Activated T-cell treated with anti-CD3 and anti-CD28 coated beads for 1 hour (primary cell): ENCODE results near the gene OTOA.
"Not testable (repeated sequence)": the region's sequence is repeated elsewhere in the genome, so short reads cannot be mapped to it uniquely, and the experiment has no call there.

Experiments used
- DNase-seq: peaks from one replicate; pipeline ENCODE4 v3.0.0-alpha.2; 2020; ENCODE audit warnings: low read depth

OTOA gene

DNA sequence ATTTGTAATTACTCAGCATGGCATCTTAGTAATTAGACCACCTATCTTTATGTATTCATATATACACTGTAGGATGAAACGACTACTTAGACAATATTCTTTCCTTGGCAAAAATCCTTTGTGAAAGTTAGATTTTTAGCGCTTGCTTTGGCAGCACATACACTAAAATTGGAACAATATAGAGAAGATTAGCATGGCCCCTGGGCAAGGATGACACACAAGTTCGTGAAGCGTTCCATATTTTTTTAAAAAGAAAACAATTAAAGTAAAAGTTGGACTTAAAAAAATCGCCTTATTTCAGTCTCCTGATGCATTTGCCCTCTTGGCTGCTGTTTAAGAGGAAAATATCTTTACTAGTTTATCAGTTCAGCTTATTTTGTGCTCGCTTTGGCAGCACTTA lies 21.9 kb upstream of the OTOA start:
- DNase-seq, result no peak

DNA sequence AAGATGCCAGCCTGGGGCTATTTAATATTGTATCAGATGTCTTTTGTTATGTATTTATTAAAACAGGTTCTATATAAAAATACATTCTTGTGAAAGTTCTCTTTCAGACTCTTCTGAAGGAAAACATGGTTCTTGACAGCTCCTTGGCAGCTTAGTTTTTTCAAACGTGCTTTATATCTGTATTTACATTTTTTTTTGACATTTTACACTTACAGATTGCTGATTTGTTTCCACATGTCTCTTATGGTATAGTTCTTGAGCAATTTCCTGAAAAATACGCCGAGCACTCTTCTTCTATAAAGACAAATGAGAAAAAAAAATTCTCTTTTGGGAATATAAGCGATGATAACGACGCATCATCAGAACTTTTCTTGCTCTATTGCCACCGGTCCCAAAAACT lies 20.9 kb upstream of the OTOA start:
- no peak for DNase-seq

DNA sequence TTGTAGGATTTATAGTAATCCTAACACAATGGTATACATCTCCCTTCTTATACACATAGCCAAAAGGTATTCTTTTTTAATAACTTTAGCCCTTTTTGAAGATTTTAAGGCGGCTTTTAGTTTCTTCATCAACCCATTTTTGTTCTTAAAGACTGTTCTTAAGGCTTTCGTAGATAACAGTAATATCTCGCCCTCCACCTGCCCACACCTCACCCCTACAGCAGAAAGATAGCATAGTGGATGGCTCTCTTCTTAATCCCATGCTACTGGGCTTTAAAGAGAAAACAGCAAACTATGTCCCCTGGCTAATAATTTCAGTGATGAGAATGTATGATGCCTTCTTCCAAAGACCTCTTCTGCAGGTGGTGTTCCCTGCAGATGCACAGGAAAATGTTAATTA lies 20.0 kb upstream of the OTOA start:
- no peak for DNase-seq

DNA sequence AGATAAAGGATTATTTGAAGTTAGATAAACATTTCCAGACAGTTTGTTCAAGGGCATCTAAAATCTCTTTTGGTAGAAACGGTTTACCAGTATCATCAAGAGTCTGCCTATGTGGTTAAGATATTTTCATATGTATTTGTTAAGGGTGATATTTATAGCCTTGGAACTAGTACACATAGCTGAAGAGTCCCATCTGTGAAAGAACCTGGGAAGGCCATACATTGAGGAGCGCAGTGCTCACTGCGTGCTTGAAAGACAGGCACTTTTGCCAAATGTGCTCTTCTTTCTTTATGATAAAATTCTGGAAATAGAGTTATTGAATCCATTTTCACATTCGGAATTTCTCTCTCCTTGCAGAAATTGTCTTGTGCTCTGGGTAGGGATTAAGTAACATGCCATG lies 19.1 kb upstream of the OTOA start:
- DNase-seq, result no peak

DNA sequence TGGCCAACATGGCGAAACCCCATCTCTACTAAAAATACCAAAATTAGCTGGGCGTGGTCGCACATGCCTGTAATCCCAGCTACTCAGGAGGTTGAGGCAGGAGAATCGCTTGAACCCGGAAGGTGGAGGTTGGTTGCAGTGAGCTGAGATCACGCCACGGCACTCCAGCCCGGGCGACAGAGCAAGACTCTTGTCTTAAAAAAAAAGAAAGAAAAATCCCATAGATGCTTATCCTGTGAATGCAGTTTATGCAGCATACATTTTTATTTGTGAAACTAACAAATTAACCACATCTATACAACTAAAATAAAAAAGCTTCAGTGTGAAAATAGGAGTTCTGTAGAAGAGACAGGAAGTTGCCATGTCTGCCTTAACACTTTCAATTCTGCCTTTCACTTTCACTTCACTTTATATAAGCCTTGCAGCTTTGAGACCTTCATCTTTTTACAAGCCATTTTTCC lies 18.5 kb upstream of the OTOA start:
- peak; percentile 8 for DNase-seq

DNA sequence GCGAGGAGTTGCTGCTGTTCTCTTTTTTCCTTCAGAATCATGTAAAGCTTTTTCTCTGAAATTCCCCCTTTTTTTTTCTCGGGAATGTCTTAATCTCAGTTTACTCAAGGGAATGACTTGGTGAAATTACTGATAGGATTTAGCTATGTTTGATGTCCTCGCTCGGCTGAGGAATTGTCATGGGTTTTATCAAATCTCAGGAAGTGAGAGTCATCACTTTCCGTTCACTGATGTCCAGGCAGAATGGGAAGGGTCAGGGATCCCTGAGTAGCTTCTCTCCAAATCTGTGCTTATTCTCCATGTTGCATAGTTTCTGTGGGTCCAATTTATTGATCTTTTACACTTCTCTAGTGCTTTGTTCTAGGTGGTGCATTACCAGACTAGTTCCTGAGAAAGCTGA lies 17.7 kb upstream of the OTOA start:
- no peak for DNase-seq

DNA sequence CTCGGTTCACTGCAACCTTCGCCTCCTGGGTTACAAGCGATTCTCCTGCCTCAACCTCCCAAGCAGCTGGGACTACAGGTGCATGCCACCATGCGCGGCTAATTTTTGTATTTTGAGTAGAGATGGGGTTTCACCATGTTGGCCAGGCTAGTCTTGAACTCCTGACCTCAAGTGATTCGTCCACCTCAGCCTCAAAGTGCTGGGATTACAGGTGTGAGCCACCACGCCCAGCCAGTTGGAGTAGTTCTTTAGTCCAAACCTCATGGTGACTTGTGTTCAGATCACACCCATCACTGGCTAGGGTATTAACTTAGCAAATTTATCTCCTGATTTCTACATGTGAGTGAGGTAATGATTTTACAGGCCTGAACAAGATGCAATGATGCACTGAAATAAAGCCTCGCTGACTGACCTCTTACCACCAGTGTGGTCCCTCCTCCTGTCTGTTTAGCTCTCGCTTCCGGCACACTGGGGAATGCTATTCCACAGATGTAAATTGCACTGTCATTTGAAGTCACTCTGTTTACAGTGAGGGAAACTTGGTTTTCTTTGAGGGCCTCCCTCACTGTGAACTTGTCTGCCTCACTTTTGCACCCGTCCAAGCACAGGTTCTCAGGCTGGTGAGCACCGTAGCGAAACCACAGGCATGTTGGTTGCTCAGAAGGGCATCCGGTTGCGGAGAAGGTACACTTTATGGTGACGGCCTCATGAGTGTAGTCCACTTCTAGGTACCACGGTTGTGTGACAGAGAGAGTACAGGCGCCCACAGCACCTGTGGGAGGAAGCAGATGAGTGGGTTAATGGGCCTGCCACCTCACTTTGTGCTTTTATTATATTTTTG lies 16.8 kb upstream of the OTOA start:
- peak; percentile 42 for DNase-seq

DNA sequence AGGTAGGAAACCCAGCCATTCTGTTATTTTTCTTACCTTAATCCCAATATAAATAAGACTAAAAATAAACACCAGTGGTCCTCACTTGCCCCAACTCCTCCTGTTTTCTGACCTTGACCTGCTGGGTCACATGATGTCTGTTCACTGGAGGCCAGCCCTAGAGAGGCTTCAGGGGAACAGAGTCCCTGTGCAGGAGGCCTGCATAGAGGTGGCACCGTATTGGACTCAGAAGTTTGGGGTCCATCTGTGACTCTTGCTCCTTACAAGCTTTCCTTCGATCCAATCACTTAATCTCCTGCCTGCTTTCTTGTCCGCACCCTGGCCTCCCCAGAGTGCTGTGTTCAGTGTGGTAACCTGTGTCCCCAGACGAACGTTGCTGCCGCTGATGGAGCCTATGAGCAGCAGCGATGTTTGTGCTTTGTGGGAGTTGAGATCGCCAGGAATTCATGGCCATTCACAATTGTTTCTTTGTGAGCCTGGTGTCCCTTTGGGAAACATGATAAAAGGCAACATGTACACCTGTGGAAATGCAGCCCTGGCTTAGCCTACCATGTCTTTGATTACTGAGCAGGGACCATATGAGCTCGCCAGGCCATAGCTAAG lies 16.1 kb upstream of the OTOA start:
- no peak for DNase-seq

DNA sequence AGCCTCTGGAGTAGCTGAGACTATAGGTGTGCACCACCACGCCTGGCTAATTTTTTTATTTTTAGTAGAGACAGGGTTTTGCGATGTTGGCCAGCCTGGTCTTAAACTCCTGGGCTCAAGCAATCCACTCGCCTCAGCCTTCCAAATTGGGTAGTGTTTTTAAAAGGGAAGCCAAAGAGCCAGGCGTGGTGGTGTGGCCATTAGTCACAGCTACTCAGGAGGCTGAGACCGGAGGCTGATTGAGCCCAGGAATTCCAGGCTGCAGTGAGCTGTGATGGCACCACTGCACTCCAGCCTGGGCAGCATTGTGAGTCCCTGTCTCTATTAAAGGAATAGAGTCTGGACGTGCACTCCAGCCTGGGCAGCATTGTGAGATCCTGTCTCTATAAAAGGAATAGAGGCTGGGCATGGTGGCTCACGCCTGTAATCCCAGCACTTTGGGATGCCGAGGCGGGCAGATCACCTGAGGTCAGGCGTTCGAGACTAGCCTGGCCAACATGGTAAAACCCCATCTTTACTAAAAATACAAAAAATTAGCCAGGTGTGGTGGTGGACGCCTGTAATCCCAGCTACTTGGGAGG lies 13.9 kb upstream of the OTOA start:
- not testable (repeated sequence) for DNase-seq

DNA sequence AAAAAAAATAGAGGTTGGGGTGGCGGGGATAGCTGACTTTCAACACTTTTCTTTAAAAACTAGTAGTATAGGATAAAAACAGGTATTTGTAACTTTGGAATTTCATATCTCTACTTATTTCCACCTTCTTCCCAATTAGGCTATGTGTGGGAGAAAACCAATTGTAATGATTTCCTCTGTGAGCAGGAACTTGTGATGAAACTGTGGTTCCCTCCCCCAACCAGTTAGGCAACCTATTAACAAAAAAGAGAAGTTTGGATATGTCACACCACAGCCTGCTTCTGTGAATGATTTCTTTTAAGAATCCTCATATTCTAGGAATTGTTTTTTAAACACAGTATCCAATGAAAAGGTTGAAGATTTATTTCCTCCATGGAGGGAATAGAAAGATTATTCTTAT lies 13.2 kb upstream of the OTOA start:
- no peak for DNase-seq

DNA sequence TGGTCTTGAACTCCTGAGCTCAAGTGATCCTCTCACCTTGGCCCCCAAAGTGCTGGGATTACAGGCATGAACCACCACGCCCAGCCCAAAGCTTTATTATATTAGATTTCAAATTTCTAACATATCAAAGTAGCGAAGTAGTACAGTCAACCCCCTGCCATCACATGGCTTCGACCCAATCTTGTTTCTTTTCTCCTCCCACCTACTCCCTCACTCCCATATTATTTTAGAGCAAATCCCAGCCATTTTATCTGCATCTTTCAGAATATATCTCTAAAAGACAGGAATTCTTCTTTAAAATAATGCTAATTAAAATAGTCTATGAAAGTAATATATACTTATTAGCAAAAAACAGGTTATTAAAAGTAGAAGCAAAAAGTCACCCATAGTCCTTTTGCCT lies 12.3 kb upstream of the OTOA start:
- DNase-seq, result no peak

DNA sequence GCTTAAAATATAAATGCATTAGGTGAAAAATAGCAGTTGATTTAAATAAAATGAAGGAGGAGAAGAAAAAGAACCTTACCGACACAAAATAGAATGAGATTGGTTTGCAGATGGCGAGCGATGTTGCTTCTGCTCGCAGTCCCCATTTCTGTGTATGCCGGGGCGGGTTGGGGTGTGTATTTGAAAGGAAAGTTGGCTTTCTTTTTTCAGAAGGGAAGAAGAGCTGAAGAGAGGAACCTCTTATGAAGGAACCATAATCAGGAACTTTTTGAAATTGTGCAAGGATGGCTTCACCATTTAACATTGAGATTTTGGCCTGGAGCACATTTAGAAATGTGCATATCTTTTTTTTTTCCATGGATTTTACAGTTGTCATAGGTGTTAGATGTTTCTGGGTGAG lies 11.3 kb upstream of the OTOA start, which contains the start of gene IGSF6:
Gene IGSF6, minus strand, starts transcription at position 156 of the 400 bp plus-strand sequence. Its CDS starts 10 bp downstream, at position 146.
- DNase-seq, result no peak

DNA sequence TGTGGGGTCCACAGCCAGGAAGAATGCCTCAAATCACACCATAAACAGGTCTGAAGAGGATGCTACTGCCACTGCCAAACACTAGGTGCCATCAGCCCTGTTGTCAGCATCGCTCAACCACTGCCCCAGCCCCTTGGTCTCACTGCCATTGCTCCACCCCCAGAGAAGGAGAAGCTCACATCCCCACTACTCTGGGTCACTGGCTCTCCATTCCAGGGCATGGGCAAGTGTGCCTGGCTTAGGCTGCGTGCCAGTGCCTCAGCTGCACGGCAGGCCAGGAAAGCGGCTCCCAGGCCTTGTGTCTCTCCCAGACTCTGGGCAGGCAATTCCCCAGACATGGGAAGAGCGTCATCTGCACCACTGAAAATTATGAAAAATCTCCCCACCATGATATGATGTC lies 10.2 kb upstream of the OTOA start:
- DNase-seq, result no peak

DNA sequence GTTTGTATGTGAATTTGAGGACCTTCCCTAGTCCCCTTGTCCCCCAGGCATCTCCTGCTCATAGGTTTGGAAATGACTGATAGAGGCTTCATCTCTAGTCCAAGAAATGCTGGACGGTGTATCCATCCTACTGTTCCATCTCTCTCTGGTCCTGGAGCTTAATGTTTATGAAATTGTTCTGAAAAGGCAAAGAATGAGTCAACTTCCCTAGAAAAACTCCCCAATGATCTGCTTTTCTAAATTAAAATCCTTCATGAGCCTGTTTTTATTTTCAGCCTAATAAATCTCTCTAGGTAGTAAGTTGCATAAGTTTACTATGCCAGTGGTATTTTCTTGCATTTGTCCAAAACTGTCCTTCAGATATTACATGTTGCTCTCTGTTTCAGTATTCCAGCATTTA lies 9.3 kb upstream of the OTOA start:
- DNase-seq, result no peak

DNA sequence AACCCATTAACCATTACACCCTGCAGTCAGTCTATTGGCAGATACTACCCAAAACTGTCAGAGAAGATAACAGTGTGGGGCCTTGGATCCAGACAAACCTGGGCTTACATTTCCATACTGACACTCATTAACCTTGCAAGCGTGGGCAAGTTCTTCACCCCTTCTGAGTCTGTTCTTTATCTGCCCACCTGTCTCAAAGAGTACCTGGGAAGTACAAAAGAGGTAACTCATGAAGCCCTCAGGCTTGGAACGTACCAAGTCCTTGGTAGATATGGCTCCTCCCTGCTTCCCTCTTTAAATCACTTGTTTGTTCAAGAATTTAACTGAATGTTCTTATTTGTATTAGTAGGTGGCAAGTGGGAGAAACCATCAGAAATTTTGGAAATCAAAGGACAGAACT lies 8.9 kb upstream of the OTOA start:
- DNase-seq, result no peak

DNA sequence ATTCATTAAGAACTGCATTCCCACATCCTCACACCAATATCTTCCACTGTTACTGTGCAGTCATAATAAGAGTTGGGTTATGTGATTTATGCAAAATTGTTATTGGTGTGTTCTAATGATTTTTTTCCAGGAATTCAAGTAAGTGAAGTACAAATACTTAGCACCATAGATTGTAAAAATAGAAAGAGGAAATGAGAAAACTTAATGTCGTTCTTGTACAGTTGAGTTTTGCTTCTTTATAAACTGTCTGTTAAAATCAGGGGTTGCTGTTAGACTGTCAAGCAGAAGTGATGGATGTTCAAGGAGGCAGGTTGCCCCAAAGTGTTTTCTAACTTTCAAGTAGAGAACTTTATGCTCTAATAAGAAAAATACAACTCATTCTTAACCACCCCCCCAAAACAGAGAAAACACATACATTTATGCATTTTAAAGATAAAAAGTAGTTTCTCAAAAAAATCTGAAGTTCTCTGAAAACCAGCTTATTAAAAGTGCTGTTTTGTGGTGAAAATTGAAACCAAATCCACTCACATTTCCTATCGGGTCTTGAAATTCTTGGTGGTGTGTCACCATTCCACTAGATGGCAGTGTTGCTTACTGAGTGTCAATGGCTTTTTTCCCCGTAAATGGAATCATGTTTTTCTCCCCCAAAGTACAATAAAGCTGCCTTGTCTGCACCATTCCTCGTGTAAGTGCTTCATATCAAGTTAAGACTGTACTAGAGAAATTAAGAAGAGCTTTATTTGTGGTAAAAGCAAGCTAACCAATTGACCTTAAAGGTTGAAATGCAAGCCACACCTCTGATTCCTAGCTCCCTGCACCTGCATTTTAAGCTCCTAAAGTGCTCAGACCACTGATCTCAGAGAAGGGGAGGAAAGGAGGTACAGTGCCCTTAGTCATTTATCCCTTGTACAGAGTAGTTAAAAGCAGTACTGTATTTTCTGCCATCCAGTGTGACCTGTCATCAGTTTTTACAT lies 6.7 kb upstream of the OTOA start:
- no peak for DNase-seq

DNA sequence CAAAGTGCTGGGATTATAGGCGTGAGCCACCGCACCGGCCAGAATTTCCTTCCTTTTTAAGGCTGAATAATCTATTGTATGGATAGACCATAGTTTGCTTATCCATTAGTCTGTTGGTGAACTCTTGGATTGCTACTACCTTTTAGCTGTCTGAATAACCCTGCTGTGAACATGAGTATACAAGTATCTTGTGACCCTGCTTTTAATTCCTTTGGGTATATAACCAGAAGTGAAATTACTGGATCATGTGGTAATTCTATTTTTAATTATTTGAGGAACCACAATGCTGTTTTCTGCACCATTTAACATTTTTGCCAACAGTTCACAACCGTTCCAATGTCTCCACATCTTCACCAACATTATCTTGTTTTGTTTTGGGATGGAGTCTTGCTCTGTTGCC lies 4.6 kb upstream of the OTOA start:
- DNase-seq, result no peak

DNA sequence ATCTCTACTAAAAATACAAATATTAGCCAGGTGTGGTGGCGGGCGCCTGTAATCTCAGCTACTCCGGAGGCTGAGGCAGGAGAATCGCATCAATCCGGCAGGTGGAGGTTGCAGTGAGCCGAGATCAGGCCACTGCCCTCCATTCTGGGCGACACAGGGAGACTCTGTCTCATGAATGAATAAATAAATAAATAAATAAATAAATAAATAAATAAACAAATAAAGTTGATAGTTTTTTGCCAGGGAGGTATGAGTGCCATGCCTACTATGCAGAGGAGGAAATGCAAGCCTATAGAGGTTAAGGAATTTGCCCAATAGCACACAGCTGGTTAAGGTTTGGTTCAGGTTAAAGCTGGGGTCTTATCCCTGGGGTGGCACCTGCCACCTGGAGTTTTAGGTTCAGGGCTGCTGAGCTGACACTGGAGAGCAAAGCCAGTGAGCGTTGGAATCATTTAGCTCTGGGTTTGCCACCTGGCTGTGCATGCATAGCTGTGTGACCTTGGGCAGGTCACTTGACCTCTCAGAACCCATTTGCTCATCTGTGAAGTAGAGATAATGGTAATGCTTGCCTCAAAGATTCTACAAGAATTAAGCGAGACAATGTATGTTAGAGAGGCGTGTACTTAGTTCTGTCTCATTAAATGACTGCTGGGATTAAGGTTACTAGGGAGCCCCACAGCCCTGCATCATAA lies 1.2 kb downstream of the OTOA start:
- DNase-seq, result no peak

DNA sequence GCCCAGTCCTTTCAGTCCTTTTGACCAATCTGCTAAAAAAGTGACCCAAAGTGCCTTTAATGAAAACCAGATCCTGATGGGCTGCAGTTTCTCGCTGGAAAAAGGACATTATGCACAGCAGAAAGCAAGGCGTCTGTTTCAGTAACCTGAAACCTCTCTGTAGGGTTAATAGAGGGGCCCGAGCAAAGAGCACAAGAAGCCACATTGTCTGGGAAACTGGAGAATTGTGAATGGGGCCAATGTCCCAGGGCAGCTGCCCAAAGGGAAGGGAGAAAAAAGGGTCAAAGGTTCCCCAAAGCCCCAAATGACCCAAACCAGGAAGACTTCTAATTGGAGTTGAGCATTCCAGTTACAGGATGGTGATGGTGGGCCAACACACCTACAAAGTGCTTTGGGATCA lies 3.0 kb downstream of the OTOA start:
- no peak for DNase-seq

DNA sequence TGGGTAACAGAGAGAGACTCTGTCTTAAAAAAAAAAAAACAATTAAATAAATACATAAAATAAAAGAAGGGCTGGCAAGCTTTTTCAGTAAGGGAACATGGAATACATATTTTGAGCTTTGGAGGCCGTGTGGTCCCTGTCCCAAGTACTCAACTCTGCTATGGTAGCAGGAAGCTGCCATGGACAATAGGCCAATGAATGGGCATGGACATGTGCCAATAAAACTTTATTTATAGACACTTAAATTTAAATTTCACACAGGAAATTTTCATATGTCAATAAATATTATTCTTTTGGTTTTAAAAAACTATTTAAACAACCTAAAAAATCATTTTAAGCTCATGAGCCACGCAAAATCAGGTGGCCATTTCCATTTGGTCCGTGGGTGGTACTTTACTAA lies 3.8 kb downstream of the OTOA start:
- DNase-seq, result no peak

DNA sequence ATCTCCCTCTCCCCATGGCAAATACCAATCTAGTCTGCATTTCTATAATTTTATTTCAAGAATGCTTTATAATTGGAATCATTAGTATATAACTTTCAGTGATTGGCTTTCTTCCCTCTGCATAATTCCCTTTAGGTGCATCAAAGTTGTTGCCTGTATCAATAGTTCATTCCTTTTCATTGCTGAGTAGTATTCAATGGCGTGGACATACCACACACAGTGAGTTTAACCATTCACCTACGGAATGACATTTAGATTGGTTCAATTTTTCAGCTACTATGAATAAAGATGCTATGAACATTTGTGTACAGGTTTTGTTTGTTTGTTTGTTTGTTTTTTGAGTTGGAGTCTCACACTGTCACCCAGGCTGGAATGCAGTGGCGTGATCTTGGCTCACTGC lies 9.7 kb downstream of the OTOA start:
- DNase-seq, result no peak

DNA sequence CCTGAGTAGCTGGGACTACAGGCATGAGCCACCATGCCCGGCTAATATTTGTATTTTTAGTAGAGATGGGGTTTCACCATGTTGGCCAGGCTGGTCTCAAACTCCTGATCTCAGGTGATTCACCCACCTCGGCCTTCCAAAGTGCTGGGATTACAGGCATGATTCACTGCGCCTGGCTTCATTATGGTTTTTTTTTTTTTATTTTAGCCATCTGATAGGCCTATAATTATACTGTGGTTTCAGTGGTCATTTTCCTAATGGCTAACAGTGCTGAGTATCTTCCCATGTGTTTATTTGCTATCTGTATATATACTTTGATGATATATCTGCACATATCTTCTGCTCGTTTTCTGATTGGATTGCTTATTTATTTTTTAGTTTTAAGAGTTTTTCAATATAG lies 10.7 kb downstream of the OTOA start:
- not testable (repeated sequence) for DNase-seq
